ENCODE results near the gene ITM2C. TPM values are rescaled to one million over a fixed set of nuclear protein-coding genes. Genes with fewer than 3 reads are reported as not detected.

Gene ITM2C
- polyA plus RNA-seq, 3 donors: 1.4 to 3.2 (median 2.9) TPM

DNA sequence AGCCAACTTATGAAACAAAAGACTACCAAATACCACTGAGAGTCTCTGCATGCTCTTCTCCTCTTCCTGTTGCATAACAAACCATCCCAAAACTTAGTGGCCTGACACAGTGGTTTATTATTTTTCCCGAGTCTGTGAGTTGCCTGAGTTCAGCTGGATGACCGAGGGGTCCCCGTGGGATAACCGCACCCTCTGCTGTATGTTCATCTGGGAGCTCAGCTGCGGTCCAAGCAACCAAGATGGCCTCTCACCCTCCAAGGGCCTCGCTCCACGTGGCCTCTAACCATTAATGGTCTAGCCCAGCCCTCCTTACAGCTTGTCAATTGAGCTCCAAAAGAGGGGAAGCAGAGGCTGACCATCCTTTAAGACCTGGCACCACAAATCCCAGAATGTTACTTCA lies 17.1 kb downstream of the ITM2C start:
- H3K9me3 Mint-ChIP-seq: no peaks in the 10 kb centered on the region
- no peak overlapping the region for H3K4me3 Mint-ChIP-seq

DNA sequence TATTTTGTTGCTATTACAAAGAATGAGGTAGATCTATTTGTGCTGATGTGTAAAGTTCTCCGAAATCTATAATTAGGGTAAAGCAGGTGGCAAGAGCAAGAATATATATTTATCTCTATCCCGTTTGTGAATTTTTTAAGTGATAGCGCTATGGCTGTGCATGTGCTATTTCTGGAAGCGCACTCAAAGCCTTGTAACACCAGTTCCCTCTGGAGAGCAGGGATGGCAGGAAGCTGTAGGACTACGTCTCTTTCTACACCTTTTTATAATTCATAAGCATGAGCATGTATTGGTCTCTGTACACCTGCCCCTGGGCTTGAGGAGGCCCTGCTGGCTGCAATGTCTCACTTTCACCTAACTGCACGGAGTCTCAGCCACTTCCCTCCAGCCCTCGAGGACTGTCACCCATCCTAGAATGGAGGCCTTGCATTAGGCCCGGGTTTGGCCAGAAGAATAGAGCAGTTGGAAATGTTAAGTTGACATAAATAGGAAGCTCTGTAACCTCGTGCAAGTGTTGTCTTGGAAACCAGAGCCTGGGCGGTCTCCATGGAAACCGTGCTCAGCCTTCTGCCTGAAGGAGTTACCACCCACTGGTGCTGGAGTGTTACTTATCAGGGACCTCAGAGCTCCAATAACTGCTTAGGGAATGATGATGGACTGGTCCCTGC lies 20.9 kb downstream of the ITM2C start:
- H4K20me1 ChIP-seq (ENCODE audit: insufficient read depth, low read length): no peaks in the 10 kb centered on the region
- no peaks in the 10 kb centered on the region for H3K36me3 Mint-ChIP-seq
- no peaks in the 10 kb centered on the region for H3K36me3 ChIP-seq (replicated peaks in 1 of 2; ENCODE audit: control insufficient read depth in 1 of 2, insufficient read depth in 2 of 2, low read length in 2 of 2)
- H3K4me3 Mint-ChIP-seq: no peak overlapping the region
- H3K4me1 ChIP-seq (ENCODE audit: control insufficient read depth in 1 of 2, insufficient read depth in 2 of 2, low read length in 2 of 2): no peaks in the 10 kb centered on the region
- peaks cover 5% of the 10 kb centered on the region for H3K4me1 Mint-ChIP-seq
- H3K9me3 Mint-ChIP-seq: peaks cover 1 to 8% (median 5%) of the 10 kb centered on the region in 7 donors
- H2AFZ ChIP-seq (ENCODE audit: insufficient read depth, low read depth, low read length, poor library complexity, severe bottlenecking): no peak overlapping the region
- H3K9me3 ChIP-seq (replicated peaks in 1 of 2; ENCODE audit: control insufficient read depth in 1 of 2, insufficient read depth in 1 of 2, low read length in 2 of 2): peaks cover 0 to 8% of the 10 kb centered on the region in 2 donors
- H3K4me3 ChIP-seq (replicated peaks in 1 of 3; ENCODE audit: low read depth in 2 of 3, low read length in 3 of 3): no peak overlapping the region
- H3K27ac ChIP-seq (ENCODE audit: low read depth in 1 of 2, low read length in 2 of 2): no peak overlapping the region
- TF ChIP-seq, protein P1, sequence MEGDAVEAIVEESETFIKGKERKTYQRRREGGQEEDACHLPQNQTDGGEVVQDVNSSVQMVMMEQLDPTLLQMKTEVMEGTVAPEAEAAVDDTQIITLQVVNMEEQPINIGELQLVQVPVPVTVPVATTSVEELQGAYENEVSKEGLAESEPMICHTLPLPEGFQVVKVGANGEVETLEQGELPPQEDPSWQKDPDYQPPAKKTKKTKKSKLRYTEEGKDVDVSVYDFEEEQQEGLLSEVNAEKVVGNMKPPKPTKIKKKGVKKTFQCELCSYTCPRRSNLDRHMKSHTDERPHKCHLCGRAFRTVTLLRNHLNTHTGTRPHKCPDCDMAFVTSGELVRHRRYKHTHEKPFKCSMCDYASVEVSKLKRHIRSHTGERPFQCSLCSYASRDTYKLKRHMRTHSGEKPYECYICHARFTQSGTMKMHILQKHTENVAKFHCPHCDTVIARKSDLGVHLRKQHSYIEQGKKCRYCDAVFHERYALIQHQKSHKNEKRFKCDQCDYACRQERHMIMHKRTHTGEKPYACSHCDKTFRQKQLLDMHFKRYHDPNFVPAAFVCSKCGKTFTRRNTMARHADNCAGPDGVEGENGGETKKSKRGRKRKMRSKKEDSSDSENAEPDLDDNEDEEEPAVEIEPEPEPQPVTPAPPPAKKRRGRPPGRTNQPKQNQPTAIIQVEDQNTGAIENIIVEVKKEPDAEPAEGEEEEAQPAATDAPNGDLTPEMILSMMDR (IDR thresholded peaks at IDR 0.05): no peak
- no peak for DNase-seq
- H3K27ac Mint-ChIP-seq: no peak overlapping the region
- no peak overlapping the region for H3K4me2 ChIP-seq (replicated peaks; ENCODE audit: extremely low read depth, low read length, poor library complexity, severe bottlenecking)
- no peaks in the 10 kb centered on the region for H3K27me3 ChIP-seq (ENCODE audit: control insufficient read depth in 2 of 2, insufficient read depth in 2 of 2, low read length in 2 of 2)
- peaks cover 1 to 6% (median 2%) of the 10 kb centered on the region in 3 donors for H3K27me3 Mint-ChIP-seq (ENCODE audit: low read depth in 3 of 3)
- H3K79me2 ChIP-seq (ENCODE audit: insufficient read depth, low read length): no peaks in the 10 kb centered on the region
- intact Hi-C loops (cut with micrococcal nuclease): no loop called here
- 13% methylated on average over 5 of the region's 11 CpGs for WGBS (ENCODE audit: insufficient coverage)
- no peak overlapping the region for H3K9ac ChIP-seq (ENCODE audit: insufficient read depth, low read length, poor library complexity, severe bottlenecking)

More for the DNA sequence above, 17.1 kb downstream of the ITM2C start:
- intact Hi-C loops (cut with micrococcal nuclease): no loop called here
- Histone ChIP-seq H3K36me3 (replicated peaks in 1 of 2; ENCODE audit: control insufficient read depth in 1 of 2, insufficient read depth in 2 of 2, low read length in 2 of 2) (no peaks in the 10 kb centered on the region), H3K9me3 (replicated peaks in 1 of 2; ENCODE audit: control insufficient read depth in 1 of 2, insufficient read depth in 1 of 2, low read length in 2 of 2) (no peaks in the 10 kb centered on the region), H3K27me3 (ENCODE audit: control insufficient read depth in 2 of 2, insufficient read depth in 2 of 2, low read length in 2 of 2) (no peaks in the 10 kb centered on the region), H3K4me1 (ENCODE audit: control insufficient read depth in 1 of 2, insufficient read depth in 2 of 2, low read length in 2 of 2) (peaks cover 10 to 11% of the 10 kb centered on the region in 2 donors), H2AFZ (ENCODE audit: insufficient read depth, low read depth, low read length, poor library complexity, severe bottlenecking) (no peak overlapping the region), H4K20me1 (ENCODE audit: insufficient read depth, low read length) (no peaks in the 10 kb centered on the region), H3K9ac (ENCODE audit: insufficient read depth, low read length, poor library complexity, severe bottlenecking) (no peak overlapping the region), H3K4me3 (replicated peaks in 1 of 3; ENCODE audit: low read depth in 2 of 3, low read length in 3 of 3) (no peak overlapping the region), H3K79me2 (ENCODE audit: insufficient read depth, low read length) (no peaks in the 10 kb centered on the region), H3K27ac (ENCODE audit: low read depth in 1 of 2, low read length in 2 of 2) (no peak overlapping the region), H3K4me2 (replicated peaks; ENCODE audit: extremely low read depth, low read length, poor library complexity, severe bottlenecking) (no peak overlapping the region)
- Mint-ChIP-seq H3K27ac (no peak overlapping the region), H3K27me3 (ENCODE audit: low read depth in 3 of 3) (peaks cover 0 to 3% (median 1%) of the 10 kb centered on the region in 3 donors), H3K4me1 (peaks cover 21% of the 10 kb centered on the region), H3K36me3 (no peaks in the 10 kb centered on the region)
- DNase-seq: no peak
- WGBS (ENCODE audit: insufficient coverage): 54% methylated on average over 6 of the region's 7 CpGs
- TF ChIP-seq, protein P1 (IDR thresholded peaks at IDR 0.05): no peak

All from CD14-positive monocyte (primary cell).